GM23338 (cell line): ENCODE data around the gene MYH10.

Experiments used
- CREB1 ChIP-seq: fragments of 250-450 bp; sonication (Bioruptor Pico); IDR thresholded peaks from 2 replicates; pipeline ENCODE4 v1.5.0; 2020; ENCODE audit warnings: low read depth, mild to moderate bottlenecking, moderate library complexity
- CTCF ChIP-seq, 2 experiments: fragments of 200-600 bp in 1 of 2; sonication (generic) in 1 of 2; conservative IDR thresholded peaks; 2 replicates each; pipeline versions ENCODE4 v1.5.1 to v1.6.1; 2016 to 2017; ENCODE audit warnings: antibody characterized with exemption in 2 of 2, low read depth in 2 of 2, mild to moderate bottlenecking in 2 of 2, moderate library complexity in 1 of 2
- ETS1 ChIP-seq: IDR thresholded peaks from 2 replicates; pipeline ENCODE4 v1.6.1; 2016; ENCODE audit warnings: antibody characterized with exemption
- EZH2 ChIP-seq: fragments of 200-600 bp; sonication (generic); IDR thresholded peaks from one replicate; pipeline ENCODE4 v1.8.0; 2017; ENCODE audit warnings: antibody characterized with exemption, mild to moderate bottlenecking, low read depth; ENCODE audit not compliant: unreplicated experiment
- JUNB ChIP-seq: IDR thresholded peaks from one replicate; pipeline ENCODE4 v1.6.1; 2016; ENCODE audit warnings: antibody characterized with exemption; ENCODE audit not compliant: unreplicated experiment
- POLR2AphosphoS5 ChIP-seq: IDR thresholded peaks from 2 replicates; pipeline ENCODE4 v1.6.1; 2016; ENCODE audit warnings: antibody characterized with exemption, low read depth
- REST ChIP-seq: IDR thresholded peaks from one replicate; pipeline ENCODE4 v1.6.1; 2018; ENCODE audit warnings: antibody characterized with exemption; ENCODE audit not compliant: unreplicated experiment

GRCh38 chr17:8467527-8467926 is 163.0 kb downstream of the MYH10 start:
- TF ChIP-seq REST (no peak), CTCF (conservative IDR thresholded peaks at IDR 0.05; ENCODE audit: low read depth in 2 of 2) (no peak), ETS1 (no peak), EZH2 (no peak), POLR2AphosphoS5 (no peak), CREB1 (CRISPR knock-in tag) (no peak), JUNB (no peak)
